T-helper 17 cell (primary cell): Measurements from ENCODE around the gene GOLGA5. TPM values are rescaled to one million over a fixed set of nuclear protein-coding genes. Genes with fewer than 3 reads are reported as not detected.
A peak's percentile ranks its signal among the peaks of the same experiment; 100 is the strongest.
"Not testable (repeated sequence)": the region's sequence is repeated elsewhere in the genome, so short reads cannot be mapped to it uniquely, and the experiment has no call there.

Experiments used
- ATAC-seq: fragments of 150-1000 bp; cut with Tn5 transposase; 2 replicates; pipeline ENCODE4 v1.10.0; 2021; ENCODE audit warnings: mild to moderate bottlenecking, moderate library complexity
- DNase-seq, 3 donors: peaks; one replicate each; pipeline versions ENCODE4 v3.0.0 to v3.0.0-alpha.2; 2020 to 2021
- H3K9me3 ChIP-seq: one replicate; pipeline ENCODE4 v1.7.0; 2013; ENCODE audit warnings: low read length, mild to moderate bottlenecking; ENCODE audit not compliant: control insufficient read depth, poor library complexity, severe bottlenecking
- H3K27ac Mint-ChIP-seq: one replicate; pipeline ENCODE4 v1.8.0; 2022; ENCODE audit warnings: mild to moderate bottlenecking, moderate library complexity, mixed read lengths
- H3K27me3 Mint-ChIP-seq: one replicate; pipeline ENCODE4 v1.8.0; 2022; ENCODE audit warnings: mixed read lengths
- H3K36me3 Mint-ChIP-seq: one replicate; pipeline ENCODE4 v1.8.0; 2022; ENCODE audit warnings: low read depth, mixed read lengths
- H3K4me1 Mint-ChIP-seq: one replicate; pipeline ENCODE4 v1.8.0; 2022; ENCODE audit warnings: mild to moderate bottlenecking, mixed read lengths
- H3K4me3 Mint-ChIP-seq: one replicate; pipeline ENCODE4 v1.8.0; 2022; ENCODE audit warnings: mild to moderate bottlenecking, moderate library complexity, mixed read lengths
- total RNA-seq, 4 donors: library from RNA in 2 of 4; stranded (reverse) in 2 of 4; gene quantifications; one replicate each; pipeline ENCODE4 v1.2.3 and lab custom pipeline; 2022 to 2026

GOLGA5 gene
- total RNA-seq, 2 donors from 2014 or later, result 12.0 to 12.4 TPM

GRCh38 chr14:92819011-92819597 is 25.0 kb downstream of the GOLGA5 start:
- H3K4me1 Mint-ChIP-seq, result peaks cover 7% of the 10 kb centered on the region
- DNase-seq (no peak), ATAC-seq (no peak)
- H3K27me3 Mint-ChIP-seq, result no peaks in the 10 kb centered on the region
- no peak overlapping the region for H3K27ac Mint-ChIP-seq
- H3K36me3 Mint-ChIP-seq, result peaks cover 9% of the 10 kb centered on the region
- no peak overlapping the region for H3K4me3 Mint-ChIP-seq
- no peaks in the 10 kb centered on the region for H3K9me3 ChIP-seq

GRCh38 chr14:92819680-92820535 is 25.8 kb downstream of the GOLGA5 start:
- not testable (repeated sequence) for H3K9me3 ChIP-seq, H3K27me3 Mint-ChIP-seq, H3K36me3 Mint-ChIP-seq, H3K27ac Mint-ChIP-seq, ATAC-seq, DNase-seq, H3K4me3 Mint-ChIP-seq, H3K4me1 Mint-ChIP-seq

GRCh38 chr14:92820536-92820840 is 26.4 kb downstream of the GOLGA5 start:
- not testable (repeated sequence) for H3K4me3 Mint-ChIP-seq, H3K4me1 Mint-ChIP-seq, H3K36me3 Mint-ChIP-seq, H3K27ac Mint-ChIP-seq, DNase-seq, H3K9me3 ChIP-seq, H3K27me3 Mint-ChIP-seq, ATAC-seq

GRCh38 chr14:92830902-92831301 is 36.8 kb downstream of the GOLGA5 start:
- H3K9me3 ChIP-seq, result no peaks in the 10 kb centered on the region
- Mint-ChIP-seq H3K4me1 (peaks cover 9% of the 10 kb centered on the region), H3K36me3 (peaks cover 14% of the 10 kb centered on the region), H3K27me3 (no peaks in the 10 kb centered on the region), H3K27ac (no peak overlapping the region), H3K4me3 (no peak overlapping the region)
- DNase-seq (no peak), ATAC-seq (no peak)

GRCh38 chr14:92832137-92832700 is 38.1 kb downstream of the GOLGA5 start:
- no peak overlapping the region for H3K4me3 Mint-ChIP-seq
- H3K36me3 Mint-ChIP-seq, result peaks cover 14% of the 10 kb centered on the region
- H3K27me3 Mint-ChIP-seq, result no peaks in the 10 kb centered on the region
- no peaks in the 10 kb centered on the region for H3K9me3 ChIP-seq
- DNase-seq (no peak), ATAC-seq (no peak)
- H3K4me1 Mint-ChIP-seq, result peaks cover 9% of the 10 kb centered on the region
- H3K27ac Mint-ChIP-seq, result peak overlapping the region; percentile 45

- peak overlapping the region; percentile 25 for H3K4me3 Mint-ChIP-seq
- H3K9me3 ChIP-seq, result no peaks in the 10 kb centered on the region
- peaks cover 6% of the 10 kb centered on the region for H3K4me1 Mint-ChIP-seq
- DNase-seq, result no peak
- peaks cover 4% of the 10 kb centered on the region for H3K36me3 Mint-ChIP-seq
- H3K27ac Mint-ChIP-seq, result peak overlapping the region; percentile 34
- no peaks in the 10 kb centered on the region for H3K27me3 Mint-ChIP-seq
- no peak for ATAC-seq
Observed at GRCh38 chr14:92841930-92842329, 47.8 kb downstream of the GOLGA5 start.

GRCh38 chr14:92844204-92844603 is 50.1 kb downstream of the GOLGA5 start:
- no peaks in the 10 kb centered on the region for H3K27me3 Mint-ChIP-seq
- H3K27ac Mint-ChIP-seq, result no peak overlapping the region
- H3K4me3 Mint-ChIP-seq, result no peak overlapping the region
- no peak for DNase-seq
- ATAC-seq, result no peak
- H3K4me1 Mint-ChIP-seq, result peaks cover 14% of the 10 kb centered on the region
- no peaks in the 10 kb centered on the region for H3K9me3 ChIP-seq
- H3K36me3 Mint-ChIP-seq, result peaks cover 4% of the 10 kb centered on the region

- H3K9me3 ChIP-seq, result no peaks in the 10 kb centered on the region
- ATAC-seq, result peak; percentile 57
- Mint-ChIP-seq H3K36me3 (peaks cover 4% of the 10 kb centered on the region), H3K4me1 (peaks cover 14% of the 10 kb centered on the region), H3K4me3 (no peak overlapping the region), H3K27me3 (no peaks in the 10 kb centered on the region), H3K27ac (peak overlapping the region; percentile 17)
- no peak for DNase-seq
Observed at GRCh38 chr14:92846162-92846897, 52.2 kb downstream of the GOLGA5 start.

- peaks cover 14% of the 10 kb centered on the region for H3K4me1 Mint-ChIP-seq
- no peaks in the 10 kb centered on the region for H3K27me3 Mint-ChIP-seq
- peak overlapping the region; percentile 17 for H3K27ac Mint-ChIP-seq
- ATAC-seq, result no peak
- no peaks in the 10 kb centered on the region for H3K9me3 ChIP-seq
- H3K4me3 Mint-ChIP-seq, result no peak overlapping the region
- DNase-seq, result no peak
- peaks cover 4% of the 10 kb centered on the region for H3K36me3 Mint-ChIP-seq
Observed at GRCh38 chr14:92847278-92847677, 53.2 kb downstream of the GOLGA5 start.

GRCh38 chr14:92847749-92848148 is 53.6 kb downstream of the GOLGA5 start:
- no peaks in the 10 kb centered on the region for H3K9me3 ChIP-seq
- Mint-ChIP-seq H3K36me3 (peaks cover 2% of the 10 kb centered on the region), H3K4me3 (no peak overlapping the region), H3K27me3 (no peaks in the 10 kb centered on the region), H3K27ac (peak overlapping the region; percentile 17), H3K4me1 (peaks cover 14% of the 10 kb centered on the region)
- DNase-seq (no peak), ATAC-seq (no peak)

GRCh38 chr14:92848887-92849286 is 54.8 kb downstream of the GOLGA5 start:
- H3K4me3 Mint-ChIP-seq, result no peak overlapping the region
- H3K36me3 Mint-ChIP-seq, result no peaks in the 10 kb centered on the region
- DNase-seq, result no peak
- peaks cover 11% of the 10 kb centered on the region for H3K4me1 Mint-ChIP-seq
- no peak for ATAC-seq
- no peaks in the 10 kb centered on the region for H3K27me3 Mint-ChIP-seq
- no peaks in the 10 kb centered on the region for H3K9me3 ChIP-seq
- peak overlapping the region; percentile 54 for H3K27ac Mint-ChIP-seq

- H3K27me3 Mint-ChIP-seq, result no peaks in the 10 kb centered on the region
- no peaks in the 10 kb centered on the region for H3K36me3 Mint-ChIP-seq
- ATAC-seq, result no peak
- H3K9me3 ChIP-seq, result no peaks in the 10 kb centered on the region
- no peak overlapping the region for H3K4me3 Mint-ChIP-seq
- no peak for DNase-seq
- H3K4me1 Mint-ChIP-seq, result peaks cover 11% of the 10 kb centered on the region
- H3K27ac Mint-ChIP-seq, result no peak overlapping the region
Observed at GRCh38 chr14:92850492-92850891, 56.4 kb downstream of the GOLGA5 start.

GRCh38 chr14:92853136-92853535 is 59.0 kb downstream of the GOLGA5 start:
- ATAC-seq, H3K4me1 Mint-ChIP-seq, H3K27me3 Mint-ChIP-seq, H3K36me3 Mint-ChIP-seq, H3K4me3 Mint-ChIP-seq, H3K9me3 ChIP-seq, H3K27ac Mint-ChIP-seq: not testable (repeated sequence)
- DNase-seq, result peak in 1 of 3 donors; percentile 15
